CD4-positive, alpha-beta T cell treated with Interleukin-2 at 100 ng/mL for 4 hours (primary cell): ENCODE measurements around the gene GPR45.

Experiments
- DNase-seq: peaks from one replicate; pipeline ENCODE4 v3.0.0-alpha.2; 2020; ENCODE audit warnings: low spot score

The GPR45 gene

DNA sequence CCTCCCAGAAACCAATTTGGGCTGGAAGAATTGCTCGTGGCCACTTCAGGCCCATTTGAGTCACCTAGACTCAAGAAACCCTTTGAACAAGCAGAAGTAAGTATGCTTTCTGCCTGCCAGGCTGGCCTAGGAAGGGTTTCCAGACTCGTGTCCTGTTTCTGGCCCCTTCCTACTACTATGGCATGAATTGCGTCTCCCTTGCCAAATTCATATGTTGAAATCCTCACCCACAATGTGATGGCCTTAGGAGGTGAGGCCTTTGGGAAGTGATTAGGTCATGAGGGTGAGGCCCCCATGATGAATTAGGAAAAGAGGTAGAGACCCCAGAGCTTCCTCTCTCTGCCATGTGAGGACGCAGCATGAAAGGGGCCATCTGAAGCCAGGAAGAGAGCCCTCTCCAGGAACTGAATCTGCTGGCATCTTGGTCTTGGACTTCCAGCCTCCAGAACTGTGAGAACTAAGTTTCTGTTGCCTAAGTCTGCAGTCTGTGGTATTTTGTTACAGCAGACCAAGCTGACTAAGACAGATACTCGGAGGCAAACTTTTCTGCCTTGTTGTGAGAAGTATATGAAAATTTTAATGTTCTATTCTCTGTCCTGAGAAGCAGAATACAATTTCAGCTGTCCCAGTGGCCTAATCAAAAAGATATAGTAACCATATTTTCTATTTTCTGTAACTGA, 13.1 kb downstream of the GPR45 start:
- no peak for DNase-seq

DNA sequence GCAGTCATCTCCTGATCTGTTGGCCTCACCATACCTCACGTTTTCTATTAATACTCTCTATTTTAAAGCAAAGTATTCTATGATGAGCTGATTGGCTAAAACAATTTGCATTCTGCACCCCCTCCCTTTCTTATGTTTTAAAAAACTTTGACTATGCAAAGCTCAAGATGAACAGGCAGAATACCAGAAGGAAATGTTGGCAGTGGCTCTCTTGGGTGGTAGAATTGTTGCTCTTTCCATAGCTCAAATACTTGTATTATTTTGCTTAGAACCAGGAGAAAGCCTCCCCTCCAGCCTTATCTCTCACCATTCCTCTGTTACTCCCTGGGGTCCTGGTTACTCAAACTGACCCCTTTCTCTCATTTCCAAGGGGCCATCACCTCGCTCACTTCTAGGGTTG, 14.4 kb downstream of the GPR45 start:
- no peak for DNase-seq

DNA sequence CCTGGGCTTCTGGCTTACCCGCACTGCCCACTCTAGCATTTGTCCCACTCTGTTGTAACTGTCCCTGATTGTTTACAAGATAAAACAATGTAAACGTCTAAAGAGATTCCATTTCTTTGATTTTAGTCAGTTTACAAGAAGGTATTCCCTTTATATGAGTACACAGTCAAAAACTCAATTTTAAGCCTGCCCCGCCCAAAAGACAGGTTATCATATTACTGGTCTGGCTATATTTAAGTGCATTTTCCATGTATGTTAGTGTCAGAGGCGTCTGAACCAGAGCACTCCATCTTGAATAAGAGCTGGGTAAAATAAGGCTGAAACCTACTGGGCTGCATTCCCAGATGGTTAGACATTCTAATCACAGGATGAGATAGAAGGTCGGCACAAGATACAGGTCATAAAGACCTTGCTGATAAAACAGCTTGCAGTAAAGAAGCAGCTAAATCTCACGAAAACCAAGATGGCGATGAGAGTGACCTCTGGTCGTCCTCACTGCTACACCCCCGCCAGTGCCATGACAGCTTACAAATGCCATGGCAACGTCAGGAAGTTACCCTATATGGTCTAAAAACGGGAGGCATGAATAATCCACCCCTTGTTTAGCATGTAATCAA, 15.0 kb downstream of the GPR45 start:
- no peak for DNase-seq

DNA sequence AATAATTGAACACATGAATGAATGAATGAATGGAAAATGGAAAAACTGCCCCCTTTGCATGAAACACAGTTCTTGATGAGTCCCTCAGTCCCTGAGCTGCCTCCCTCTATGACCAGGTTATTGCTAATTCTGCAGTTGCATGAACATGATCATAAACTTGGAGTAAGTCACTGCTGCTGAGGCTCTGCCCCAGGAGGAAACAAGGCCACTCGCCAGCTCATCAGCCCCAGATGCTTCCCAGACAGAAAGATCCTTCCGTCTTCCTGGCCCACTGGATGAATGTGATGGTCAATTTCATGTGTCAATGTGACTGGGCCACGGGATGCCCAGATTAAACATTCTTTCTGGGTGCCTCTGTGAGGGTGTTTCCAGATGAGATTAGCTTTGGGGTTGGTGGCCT, 16.4 kb downstream of the GPR45 start:
- no peak for DNase-seq

DNA sequence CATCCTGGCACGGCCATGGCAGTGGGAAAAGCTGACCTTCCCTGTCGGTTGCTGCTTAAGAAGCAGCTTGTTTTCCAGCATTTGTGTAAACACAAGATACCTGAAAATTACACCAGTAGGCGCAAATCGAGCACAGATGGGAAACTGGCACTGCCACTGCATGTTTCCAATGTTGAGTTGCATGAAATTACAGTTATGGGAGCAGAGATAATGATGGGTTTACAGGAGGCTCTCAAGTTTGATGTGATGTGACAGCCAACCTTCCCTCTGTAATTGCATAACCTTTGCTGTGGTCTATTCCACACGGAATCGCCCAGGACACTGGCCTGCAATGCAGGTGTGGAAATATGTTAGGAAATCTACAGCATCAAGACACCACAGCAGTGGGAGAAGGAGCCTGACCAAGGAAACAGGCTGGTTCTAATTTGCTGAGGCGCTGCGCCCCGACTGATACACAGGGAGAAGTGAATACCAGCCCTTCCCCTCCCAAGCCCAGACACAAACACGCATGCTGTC, 17.4 kb downstream of the GPR45 start:
- DNase-seq: no peak

DNA sequence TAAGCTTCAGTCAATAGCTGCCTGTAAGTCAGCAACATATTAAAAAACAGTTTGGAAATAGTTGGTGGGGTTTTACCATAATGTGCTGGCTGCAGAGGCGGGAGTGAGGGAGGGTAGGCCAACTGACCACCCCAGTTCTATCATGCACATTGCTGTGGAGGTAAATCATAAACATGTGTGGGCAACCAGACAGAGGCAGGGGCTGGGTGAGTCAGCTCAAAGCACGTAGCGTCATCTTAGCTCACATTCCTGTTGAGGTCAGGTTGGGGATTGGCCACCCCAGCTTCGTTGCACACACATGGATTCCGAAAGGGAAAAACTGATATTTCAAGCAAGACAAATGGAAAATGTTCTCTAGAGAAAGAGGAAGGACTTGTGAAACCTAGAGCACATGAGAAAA, 19.5 kb downstream of the GPR45 start:
- no peak for DNase-seq

DNA sequence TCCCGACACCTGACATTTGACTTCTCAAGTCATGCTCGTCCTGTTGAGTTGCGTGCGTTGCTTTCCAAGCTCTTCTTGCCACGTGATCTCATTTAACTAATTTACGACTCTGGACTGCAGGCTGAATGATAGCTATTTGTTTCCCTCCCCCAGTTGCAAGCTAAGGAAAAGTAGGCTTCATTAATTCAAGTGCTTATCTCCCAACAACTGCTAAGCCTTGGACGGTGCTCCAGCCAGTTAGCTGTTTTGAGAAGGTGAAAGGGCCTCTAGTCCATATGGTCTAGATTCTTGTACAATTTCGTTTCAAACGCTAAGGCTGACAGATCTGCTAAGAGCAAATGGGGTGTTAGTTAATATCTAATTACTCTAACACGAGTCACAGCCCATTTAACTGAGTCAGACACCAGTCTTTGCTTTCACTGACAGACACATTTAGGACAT, 21.1 kb downstream of the GPR45 start:
- no peak for DNase-seq

DNA sequence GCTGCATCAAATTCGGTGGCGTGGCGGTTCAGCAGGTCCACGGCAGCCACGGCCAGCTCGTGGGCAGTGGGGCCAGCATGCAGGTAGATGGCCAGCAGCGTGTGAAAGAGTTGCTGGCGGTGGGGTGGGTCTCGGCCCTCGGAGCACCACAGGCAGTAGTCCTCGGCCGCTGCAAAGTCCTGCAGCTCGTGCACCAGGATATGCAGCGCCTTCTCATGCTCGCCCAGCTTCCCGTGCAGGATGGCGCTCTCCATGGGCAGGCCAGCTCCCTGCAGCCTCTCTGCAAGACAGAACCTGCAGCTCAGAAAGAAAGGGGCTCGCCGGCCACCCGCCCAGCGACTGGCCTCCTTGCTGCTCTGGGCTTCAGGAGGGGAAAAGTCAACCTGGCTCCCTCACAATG, 27.9 kb downstream of the GPR45 start:
- DNase-seq: no peak

DNA sequence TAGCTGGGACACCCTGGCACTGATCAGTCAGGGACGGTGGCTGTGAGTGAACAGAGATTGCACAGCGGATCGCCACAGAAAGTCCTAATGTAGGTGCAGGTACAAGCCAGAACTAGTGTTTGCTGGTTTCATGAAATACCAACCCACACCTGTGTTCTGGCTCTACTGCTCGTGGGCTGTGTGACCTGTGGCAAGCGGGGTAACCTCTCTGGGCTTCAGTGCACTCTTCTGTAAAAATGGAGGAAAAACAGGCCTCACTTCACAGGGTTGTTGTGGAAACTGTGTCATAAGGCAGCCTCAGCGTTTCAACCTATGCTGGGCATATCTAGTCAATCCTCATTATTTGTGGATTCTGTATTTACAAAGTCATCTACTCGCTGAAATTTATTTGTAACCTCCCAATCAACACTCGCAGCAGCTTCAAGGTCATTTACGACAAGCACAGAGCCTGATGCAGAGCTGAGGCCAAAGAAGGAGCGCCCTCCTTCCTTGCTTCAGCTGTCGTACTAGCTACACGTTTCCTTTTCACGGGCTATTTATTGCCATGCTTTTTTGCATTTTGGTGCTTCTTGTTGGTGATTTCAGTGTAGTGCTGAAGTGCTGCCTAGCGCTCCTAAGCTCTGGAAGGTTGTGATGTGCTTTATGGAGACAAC, 30.0 kb downstream of the GPR45 start:
- DNase-seq: no peak

DNA sequence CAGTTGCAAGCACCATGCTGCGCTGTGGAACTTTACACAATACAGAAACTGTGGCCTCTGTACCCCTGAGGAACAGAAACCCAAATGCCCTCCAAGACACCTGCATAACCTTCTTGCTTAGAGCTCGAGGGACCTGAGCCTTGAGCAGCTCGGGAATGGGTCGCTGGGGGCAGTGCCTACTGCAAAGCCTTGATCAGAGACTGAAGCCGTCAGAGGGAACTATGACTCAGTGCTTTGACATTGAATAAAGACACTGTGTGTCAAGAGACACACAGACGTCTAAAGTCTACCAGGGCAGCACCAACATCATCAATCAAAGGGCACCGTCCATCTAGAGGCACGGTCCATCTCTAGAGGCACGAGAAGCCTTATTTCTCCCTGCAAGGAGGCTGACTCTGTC, 30.6 kb downstream of the GPR45 start:
- no peak for DNase-seq

DNA sequence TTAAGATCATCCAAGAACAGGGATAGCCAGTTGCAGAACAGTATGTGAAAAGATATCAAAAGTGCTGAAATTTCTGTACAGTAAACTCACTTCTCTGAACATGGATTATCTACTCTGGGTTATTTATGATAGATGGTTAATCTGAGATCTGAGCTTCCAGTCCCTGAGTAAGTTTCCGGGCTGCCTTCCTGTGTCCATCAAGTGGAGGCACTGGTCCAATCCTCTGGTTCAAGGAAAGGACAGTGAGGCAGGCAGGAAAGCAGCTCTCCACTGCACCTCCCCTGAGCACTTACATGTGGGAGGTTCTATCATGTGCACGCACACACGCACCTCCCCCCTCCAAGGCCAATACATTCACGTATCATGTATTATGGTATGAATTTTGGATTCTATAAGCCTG, 32.5 kb downstream of the GPR45 start:
- DNase-seq: no peak

DNA sequence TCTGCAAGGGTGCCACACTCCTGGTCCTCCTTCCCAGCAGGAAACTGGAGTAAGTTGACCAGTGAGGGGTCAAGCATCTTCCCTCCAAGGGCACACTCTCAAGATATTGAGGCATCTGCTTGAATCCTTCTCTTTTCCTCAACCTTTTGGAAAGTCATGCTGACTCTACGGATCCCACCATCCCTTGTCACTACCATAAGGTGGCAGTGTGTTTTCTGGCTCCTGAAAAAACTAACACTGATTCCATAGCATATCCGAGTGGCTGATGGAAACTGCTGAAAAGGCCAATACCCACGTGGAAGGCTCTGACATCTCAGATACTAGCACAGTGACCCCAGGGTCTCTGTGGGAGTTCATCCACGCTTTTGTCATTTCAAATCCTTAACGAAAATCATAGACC, 37.1 kb downstream of the GPR45 start:
- no peak for DNase-seq

DNA sequence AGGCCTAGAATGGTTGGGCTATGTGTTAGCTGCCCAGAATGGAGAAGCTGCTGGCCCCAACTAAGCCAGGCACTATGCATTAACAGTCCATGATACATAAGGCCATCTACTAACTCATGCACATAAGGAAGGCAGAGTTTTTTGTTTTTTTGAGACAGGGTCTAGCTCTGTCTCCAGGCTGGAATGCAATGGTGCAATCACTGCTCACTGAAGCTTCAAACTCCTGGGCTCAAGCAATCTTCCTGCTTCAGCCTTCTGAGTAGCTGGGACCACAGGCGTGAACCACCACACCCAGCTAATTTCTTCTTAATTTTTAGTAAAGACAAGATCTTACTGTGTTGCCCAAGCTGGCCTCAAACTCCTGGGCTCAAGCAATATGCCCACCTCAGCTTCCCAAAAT, 37.6 kb downstream of the GPR45 start:
- no peak for DNase-seq

DNA sequence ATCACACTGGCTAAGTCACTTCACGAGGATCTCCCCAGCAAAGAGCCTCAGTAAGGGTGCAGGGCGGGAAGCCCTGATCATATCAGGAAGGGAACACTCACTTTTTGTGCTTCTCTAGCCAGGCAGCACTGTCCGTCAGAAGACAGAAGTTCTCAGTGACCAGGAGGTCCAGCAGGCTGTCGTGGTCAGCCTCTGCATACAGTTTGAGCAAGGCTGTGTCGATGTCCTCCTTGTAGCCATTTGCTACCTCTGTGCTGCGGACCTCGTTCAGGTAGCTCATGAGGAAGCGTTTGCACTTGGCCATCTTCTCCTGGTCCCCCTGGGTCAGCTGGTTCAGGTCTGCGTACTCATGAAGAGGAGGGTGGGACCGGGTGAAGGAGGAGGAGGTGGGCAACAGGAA, 38.7 kb downstream of the GPR45 start:
- no peak for DNase-seq

DNA sequence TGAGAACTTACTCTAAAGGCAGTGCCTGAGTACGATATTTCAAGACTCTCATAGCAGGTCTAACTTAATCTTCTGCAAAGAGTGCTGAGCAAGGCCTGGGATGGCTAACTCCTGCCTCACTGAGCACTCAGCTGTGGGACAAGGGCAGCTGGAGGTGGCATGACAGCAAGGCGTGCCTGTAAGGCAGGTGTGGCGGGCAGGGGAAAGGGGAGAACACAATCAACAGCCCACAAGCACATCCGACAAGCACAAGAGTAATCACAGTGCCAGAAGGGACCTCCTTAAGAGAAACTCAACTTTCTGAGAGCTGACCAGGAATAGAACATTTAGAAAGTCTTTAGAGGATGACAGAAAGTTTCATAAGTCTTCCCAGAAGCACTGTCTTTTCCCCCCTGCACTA, 42.0 kb downstream of the GPR45 start:
- no peak for DNase-seq

DNA sequence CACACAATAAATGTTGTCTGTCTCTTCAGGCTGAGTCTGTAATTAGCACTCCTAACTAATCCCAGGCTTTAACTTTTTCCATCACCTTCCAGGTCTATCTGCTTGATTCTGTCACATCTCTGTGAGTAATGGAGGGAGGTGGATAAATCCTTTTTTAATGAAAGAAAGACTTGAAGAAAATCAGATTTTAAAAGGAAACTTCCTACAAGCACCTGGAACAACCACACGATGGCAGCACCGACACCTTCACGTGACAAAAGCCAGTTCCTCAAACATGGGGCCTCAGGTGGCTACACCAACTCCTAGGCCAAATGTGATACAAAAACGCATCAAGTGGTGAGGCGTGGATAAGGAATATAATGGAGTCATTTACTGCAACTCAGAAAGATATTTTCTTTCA, 46.1 kb downstream of the GPR45 start:
- DNase-seq: peak; percentile 17

DNA sequence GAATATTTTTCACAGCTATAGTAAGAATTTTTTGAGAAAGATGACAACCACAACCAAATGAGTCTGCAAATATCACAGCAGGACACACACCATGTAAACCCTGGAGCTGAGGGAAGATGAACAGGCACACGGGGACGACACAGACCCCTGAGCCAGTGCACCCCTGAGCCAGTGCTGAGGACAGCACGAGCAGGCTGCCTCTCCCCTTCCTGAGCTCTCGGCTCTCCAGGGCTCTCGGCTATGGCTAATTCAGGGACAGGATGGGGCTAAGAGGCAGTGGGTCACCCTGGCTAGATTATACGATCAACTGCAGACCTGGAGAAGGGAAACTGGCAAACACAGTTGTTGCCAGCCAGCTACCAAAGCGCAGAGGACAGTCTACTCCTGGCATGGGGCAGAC, 46.6 kb downstream of the GPR45 start:
- DNase-seq: no peak

DNA sequence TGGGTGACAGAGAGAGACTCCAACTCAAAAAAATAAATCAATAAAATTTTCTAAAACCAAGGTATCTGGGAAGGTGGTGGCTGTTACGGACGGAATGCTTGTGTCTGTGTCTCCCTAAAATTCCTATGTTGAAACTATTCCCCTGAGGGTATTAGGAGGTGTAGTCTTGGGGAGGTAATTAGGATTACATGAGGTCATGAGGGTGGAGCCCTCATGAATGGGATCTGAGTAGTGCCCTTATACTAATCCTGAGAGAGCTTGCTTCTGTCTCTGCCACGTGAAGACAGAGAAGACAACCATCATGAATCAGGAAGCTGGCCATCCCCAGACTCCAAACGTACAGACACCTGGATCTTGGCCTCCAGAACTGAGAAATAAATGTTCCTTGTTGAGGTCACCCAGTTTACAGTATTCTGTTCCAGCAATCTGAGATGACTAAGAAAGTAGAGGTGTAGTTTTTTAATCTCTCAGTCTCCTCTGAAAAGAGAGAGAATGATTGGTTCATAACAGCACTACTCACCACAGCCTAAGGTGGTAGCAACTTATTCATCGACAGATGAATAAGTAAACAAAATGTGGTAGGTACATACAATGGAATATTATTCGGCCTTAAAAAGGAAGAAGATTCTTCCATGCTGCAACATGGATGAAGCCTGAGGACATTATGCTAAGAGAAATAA, 49.6 kb downstream of the GPR45 start:
- no peak for DNase-seq

DNA sequence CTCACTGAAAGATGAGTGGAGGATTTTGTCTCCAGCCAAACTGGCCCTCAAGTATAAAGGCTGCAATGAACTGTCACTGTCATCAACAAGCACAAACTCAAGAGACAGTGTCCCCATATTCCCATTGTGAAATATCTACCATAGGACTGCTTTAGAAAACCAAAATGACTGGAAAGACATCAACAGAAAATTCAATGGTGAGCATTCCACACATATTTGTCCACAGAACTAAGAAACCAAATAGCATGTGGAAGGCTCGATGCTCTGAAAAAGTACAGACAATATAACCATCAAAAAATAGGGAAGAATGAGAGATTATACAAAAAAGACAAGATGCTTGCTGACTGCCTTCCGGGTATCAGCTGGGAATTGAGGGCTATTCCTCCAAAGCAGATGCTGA, 50.4 kb downstream of the GPR45 start:
- no peak for DNase-seq
